Left lung (tissue), 10 donors: ENCODE data around the gene ESPNL. TPM values are rescaled to one million over a fixed set of nuclear protein-coding genes. Genes with fewer than 3 reads are reported as not detected.

ENCODE experiments used
- ATAC-seq: fragments of 200-7000 bp; cut with Tn5 transposase; one replicate; pipeline ENCODE4 v1.9.1; 2020; ENCODE audit warnings: moderate library complexity
- DNase-seq, 4 donors: peaks; one replicate each; pipeline ENCODE4 v3.0.0-alpha.2; 2013 to 2020
- H3K27ac ChIP-seq, 2 donors: fragments of 200-600 bp; sonication (generic) in 1 of 2; one replicate each; pipeline versions ENCODE4 v1.5.0 to v1.8.0; 2020 to 2021
- H3K27me3 ChIP-seq, 2 donors: fragments of 200-600 bp; sonication (generic) in 1 of 2; one replicate each; pipeline versions ENCODE4 v1.5.0 to v1.8.0; 2020 to 2021
- H3K36me3 ChIP-seq, 2 donors: fragments of 200-600 bp; sonication (generic) in 1 of 2; one replicate each; pipeline versions ENCODE4 v1.5.0 to v1.8.0; 2020 to 2021
- H3K4me1 ChIP-seq, 2 donors: fragments of 200-600 bp; one replicate each; pipeline ENCODE4 v1.8.0; 2021
- H3K4me3 ChIP-seq, 2 donors: fragments of 200-600 bp; sonication (generic) in 1 of 2; one replicate each; pipeline versions ENCODE4 v1.5.0 to v1.8.0; 2020 to 2021; ENCODE audit warnings: mild to moderate bottlenecking in 1 of 2
- H3K9me3 ChIP-seq, 2 donors: fragments of 200-600 bp; sonication (generic) in 1 of 2; one replicate each; pipeline versions ENCODE4 v1.5.0 to v1.8.0; 2020 to 2021
- intact Hi-C, 2 donors: fragments of 100-400 bp; cut with DNase I; formaldehyde crosslinking; loops; one replicate each; pipeline versions ENCODE4 v1.11.2 to v1.14.2; 2022
- polyA plus RNA-seq, 6 donors: library from polyadenylated mRNA; unstranded; fragments of 120-200 nt; gene quantifications; one replicate each; pipeline ENCODE4 v1.2.1, GENCODE V29; 2013; ENCODE audit not compliant: insufficient read length in 6 of 6
- total RNA-seq, 2 donors: library from RNA; stranded (reverse); fragmentation: NEBNext Ultra II Directional; extraction: Animal tissue kit (Norgen Biotek cat#: 25700); gene quantifications; one replicate each; pipeline ENCODE4 v1.2.1, GENCODE V29; 2021
- TF ChIP-seq, protein P1 (sequence below), 2 donors: fragments of 200-600 bp; sonication (generic) in 1 of 2; IDR thresholded peaks; one replicate each; pipeline versions ENCODE4 v1.5.0 to v1.8.0; 2021; ENCODE audit warnings: antibody characterized with exemption in 2 of 2
- donor health status: DM: no; HTN: yes; CAD: no.
- donor health status: DM: no; HTN: no; CAD: no.

The ESPNL gene
- total and polyA plus RNA-seq, 8 donors: 0.55 to 6.7 (median 2.0) TPM

DNA sequence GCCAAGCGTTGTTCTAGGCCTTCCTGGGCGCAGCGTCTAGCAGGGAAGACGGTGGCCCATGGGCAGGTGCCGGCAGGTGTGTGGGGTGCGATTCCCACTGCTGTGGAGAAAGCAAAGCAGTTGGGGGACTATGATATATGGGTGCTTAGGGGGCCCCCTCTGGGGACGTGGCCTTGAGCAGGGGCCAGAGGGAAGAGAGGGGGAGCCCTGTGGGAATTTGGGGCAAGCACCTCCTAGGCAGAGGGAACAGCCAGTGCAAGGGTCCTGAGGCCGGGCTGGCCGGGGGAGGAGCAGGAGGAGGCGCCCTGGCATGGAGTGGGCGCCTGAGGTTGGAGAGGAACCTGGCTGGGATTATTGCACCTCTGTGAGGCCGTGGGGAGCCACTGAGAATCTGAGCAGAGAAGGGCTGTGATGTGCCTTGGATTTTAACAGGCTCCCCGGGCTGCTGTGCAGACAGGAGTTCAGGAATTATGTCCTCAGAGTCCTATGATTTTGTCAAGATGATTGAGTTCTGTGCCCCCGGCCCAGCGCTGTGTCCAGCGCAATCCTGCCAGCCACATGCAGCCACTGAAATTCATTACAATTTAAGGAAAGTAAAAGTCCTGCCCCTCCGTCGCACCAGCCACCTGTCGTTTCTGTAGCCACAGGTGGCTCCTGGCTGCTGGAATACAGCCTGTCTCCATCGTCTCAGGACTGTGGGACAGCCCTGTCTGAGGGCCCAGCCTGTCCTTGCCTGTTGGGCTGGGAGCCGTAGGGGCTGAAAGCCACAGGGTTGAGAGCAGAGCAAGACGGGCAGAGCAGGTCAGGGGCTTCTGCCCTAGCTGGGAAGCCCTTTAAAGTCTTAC lies 29.2 kb downstream of the ESPNL start:
- Histone ChIP-seq H3K4me3 (no peak overlapping the region), H3K27me3 (peaks cover 0 to 25% of the 10 kb centered on the region in 2 donors), H3K36me3 (no peaks in the 10 kb centered on the region), H3K27ac (no peak overlapping the region), H3K4me1 (peaks cover 0 to 5% of the 10 kb centered on the region in 2 donors), H3K9me3 (no peaks in the 10 kb centered on the region)
- DNase-seq (peak in 1 of 4 donors; percentile 59), ATAC-seq (no peak)
- intact Hi-C loops: no loop called here
- TF ChIP-seq, protein P1, sequence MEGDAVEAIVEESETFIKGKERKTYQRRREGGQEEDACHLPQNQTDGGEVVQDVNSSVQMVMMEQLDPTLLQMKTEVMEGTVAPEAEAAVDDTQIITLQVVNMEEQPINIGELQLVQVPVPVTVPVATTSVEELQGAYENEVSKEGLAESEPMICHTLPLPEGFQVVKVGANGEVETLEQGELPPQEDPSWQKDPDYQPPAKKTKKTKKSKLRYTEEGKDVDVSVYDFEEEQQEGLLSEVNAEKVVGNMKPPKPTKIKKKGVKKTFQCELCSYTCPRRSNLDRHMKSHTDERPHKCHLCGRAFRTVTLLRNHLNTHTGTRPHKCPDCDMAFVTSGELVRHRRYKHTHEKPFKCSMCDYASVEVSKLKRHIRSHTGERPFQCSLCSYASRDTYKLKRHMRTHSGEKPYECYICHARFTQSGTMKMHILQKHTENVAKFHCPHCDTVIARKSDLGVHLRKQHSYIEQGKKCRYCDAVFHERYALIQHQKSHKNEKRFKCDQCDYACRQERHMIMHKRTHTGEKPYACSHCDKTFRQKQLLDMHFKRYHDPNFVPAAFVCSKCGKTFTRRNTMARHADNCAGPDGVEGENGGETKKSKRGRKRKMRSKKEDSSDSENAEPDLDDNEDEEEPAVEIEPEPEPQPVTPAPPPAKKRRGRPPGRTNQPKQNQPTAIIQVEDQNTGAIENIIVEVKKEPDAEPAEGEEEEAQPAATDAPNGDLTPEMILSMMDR (IDR thresholded peaks at IDR 0.05): no peak

DNA sequence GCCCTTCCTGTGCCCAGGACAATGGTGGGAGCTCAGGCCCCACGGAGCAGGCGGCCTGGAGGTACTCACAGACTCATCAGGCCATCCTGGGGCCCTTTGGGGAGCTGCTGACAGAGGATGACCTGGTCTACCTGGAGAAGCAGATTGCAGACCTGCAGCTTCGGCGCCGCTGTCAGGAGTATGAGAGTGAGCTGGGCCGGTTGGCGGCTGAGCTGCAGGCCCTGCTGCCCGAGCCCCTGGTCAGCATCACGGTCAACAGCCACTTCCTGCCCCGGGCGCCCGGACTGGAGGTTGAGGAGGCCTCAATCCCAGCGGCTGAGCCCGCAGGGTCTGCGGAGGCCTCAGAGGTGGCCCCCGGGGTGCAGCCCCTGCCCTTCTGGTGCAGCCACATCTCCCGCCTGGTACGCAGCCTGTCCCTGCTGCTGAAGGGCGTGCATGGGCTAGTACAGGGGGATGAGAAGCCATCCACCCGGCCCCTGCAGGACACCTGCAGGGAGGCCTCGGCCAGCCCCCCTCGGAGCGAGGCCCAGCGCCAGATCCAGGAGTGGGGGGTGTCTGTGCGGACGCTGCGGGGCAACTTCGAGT lies 30.1 kb downstream of the ESPNL start:
- ATAC-seq (no peak), DNase-seq (no peak)
- H3K36me3 ChIP-seq: no peaks in the 10 kb centered on the region
- no peak overlapping the region for H3K27ac ChIP-seq
- H3K9me3 ChIP-seq: no peaks in the 10 kb centered on the region
- peaks cover 0 to 5% of the 10 kb centered on the region in 2 donors for H3K4me1 ChIP-seq
- TF ChIP-seq, protein P1 (IDR thresholded peaks at IDR 0.05): no peak
- H3K27me3 ChIP-seq: peaks cover 0 to 25% of the 10 kb centered on the region in 2 donors
- intact Hi-C loops: no loop called here
- H3K4me3 ChIP-seq: no peak overlapping the region

DNA sequence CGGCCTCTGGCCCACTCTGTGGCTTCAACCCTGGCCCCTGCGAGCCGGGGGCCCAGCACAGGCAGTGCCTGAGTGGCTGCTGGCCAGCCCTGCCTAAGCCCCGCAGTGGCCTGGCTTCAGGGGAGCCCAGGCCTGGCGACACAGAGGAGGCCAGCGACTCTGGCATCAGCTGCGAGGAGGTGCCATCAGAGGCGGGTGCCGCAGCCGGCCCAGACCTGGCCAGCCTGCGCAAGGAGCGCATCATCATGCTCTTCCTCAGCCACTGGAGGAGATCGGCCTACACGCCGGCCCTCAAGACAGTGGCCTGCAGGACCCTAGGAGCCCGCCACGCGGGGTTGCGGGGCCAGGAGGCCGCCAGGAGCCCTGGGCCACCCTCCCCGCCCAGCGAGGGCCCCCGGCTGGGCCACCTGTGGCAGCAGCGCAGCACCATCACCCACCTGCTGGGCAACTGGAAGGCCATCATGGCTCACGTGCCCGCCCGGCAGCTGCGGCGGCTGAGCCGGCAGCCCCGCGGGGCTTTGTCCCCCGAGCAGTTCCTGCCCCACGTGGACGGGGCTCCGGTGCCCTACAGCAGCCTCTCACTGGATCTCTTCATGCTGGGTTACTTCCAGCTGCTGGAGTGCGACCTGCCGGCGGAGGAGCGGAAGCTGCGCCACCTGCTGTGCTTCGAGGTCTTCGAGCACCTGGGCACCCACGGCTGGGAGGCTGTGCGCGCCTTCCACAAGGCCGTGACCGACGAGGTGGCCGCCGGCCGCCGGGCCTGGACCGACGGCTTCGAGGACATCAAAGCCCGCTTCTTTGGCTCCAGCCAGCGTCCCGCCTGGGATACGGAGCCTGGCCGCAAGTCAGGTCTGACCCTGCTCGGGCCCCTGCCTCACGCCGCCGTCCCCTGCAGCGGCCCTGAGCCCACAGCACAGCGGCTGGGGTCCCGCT lies 30.8 kb downstream of the ESPNL start:
- TF ChIP-seq, protein P1 (IDR thresholded peaks at IDR 0.05): no peak
- no peaks in the 10 kb centered on the region for H3K9me3 ChIP-seq
- intact Hi-C loops: no loop called here
- H3K36me3 ChIP-seq: no peaks in the 10 kb centered on the region
- no peak overlapping the region for H3K4me3 ChIP-seq
- H3K27me3 ChIP-seq: peaks cover 0 to 25% of the 10 kb centered on the region in 2 donors
- no peak overlapping the region for H3K27ac ChIP-seq
- ATAC-seq: no peak
- DNase-seq: peak in 1 of 4 donors; percentile 76
- peaks cover 0 to 5% of the 10 kb centered on the region in 2 donors for H3K4me1 ChIP-seq

DNA sequence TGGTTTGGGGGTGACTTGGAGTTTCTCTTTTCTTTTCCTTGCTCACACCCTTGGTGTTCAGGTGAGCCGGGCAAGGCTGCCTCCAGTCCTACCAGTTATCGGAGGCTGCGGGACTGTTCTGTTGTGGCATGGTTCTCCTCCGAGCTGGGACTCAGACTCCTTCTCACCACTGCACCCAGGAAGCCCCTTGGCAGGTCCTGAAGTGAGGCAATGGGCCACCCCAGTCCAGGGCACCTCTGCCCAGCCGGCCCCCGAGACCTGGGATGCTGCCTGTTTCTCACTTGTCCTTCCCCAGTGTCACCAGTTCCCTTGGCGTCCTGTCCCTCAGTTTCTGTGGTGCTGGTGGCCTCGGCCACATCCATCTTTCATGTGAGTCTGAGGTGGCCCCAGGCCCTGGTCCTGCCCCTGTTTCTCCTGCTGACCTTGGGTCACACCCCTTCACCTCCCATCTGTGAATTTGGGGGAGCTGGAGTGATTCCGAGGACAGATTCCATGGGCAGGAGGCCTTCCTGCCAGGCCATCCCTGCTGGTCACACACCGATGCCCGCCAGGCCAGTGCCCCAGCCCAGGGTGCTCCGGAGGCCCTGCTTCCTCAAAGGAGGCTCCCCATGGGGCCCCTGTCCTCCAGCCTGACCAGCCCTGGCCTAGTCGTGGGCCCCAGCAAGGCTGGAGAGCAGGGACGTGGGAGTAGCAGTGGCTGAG lies 31.8 kb downstream of the ESPNL start:
- H3K27me3 ChIP-seq: peaks cover 0 to 25% of the 10 kb centered on the region in 2 donors
- intact Hi-C loops: no loop called here
- no peak overlapping the region for H3K4me3 ChIP-seq
- TF ChIP-seq, protein P1 (IDR thresholded peaks at IDR 0.05): no peak
- H3K9me3 ChIP-seq: no peaks in the 10 kb centered on the region
- peaks cover 0 to 9% of the 10 kb centered on the region in 2 donors for H3K4me1 ChIP-seq
- H3K36me3 ChIP-seq: no peaks in the 10 kb centered on the region
- DNase-seq: peak in 1 of 4 donors; percentile 49
- no peak for ATAC-seq
- H3K27ac ChIP-seq: no peak overlapping the region
